T-helper 1 cell treated with Interleukin-12 subunit alpha and Interleukin-12 subunit beta and Interleukin-4 antibody, amounts not matched to agents 30 μg/mL and 1 μg/mL, for 36 hours (primary cell): ENCODE measurements around the gene SURF4.

ENCODE experiments used
- H3K27ac Mint-ChIP-seq: one replicate; pipeline ENCODE4 v1.8.0; 2021; ENCODE audit warnings: mild to moderate bottlenecking, mixed read lengths
- H3K27me3 Mint-ChIP-seq: one replicate; pipeline ENCODE4 v1.8.0; 2021; ENCODE audit warnings: low read depth, mixed read lengths
- H3K36me3 Mint-ChIP-seq: one replicate; pipeline ENCODE4 v1.8.0; 2021; ENCODE audit warnings: low read depth, mixed read lengths
- H3K4me1 Mint-ChIP-seq: one replicate; pipeline ENCODE4 v1.8.0; 2021; ENCODE audit warnings: low read depth, mixed read lengths
- H3K4me3 Mint-ChIP-seq: one replicate; pipeline ENCODE4 v1.8.0; 2021; ENCODE audit warnings: mild to moderate bottlenecking, moderate library complexity, mixed read lengths
- H3K9me3 Mint-ChIP-seq: one replicate; pipeline ENCODE4 v1.8.0; 2021; ENCODE audit warnings: mixed read lengths

The SURF4 gene

GRCh38 chr9:133375724-133376654 is at the start of gene SURF4, which contains the start of gene STKLD1:
SURF4 (minus strand) TSS chr9:133376060; CDS start chr9:133375969, 91 bp downstream.
STKLD1 (plus strand) TSS chr9:133376366; CDS start chr9:133376474, 108 bp downstream.
- no peaks in the 10 kb centered on the region for H3K9me3 Mint-ChIP-seq
- no peaks in the 10 kb centered on the region for H3K27me3 Mint-ChIP-seq
- peak within 1 kb of the TSS; percentile 97 for H3K27ac Mint-ChIP-seq
- H3K36me3 Mint-ChIP-seq: peaks cover 9% of the 10 kb centered on the region
- peaks cover 30% of the 10 kb centered on the region for H3K4me1 Mint-ChIP-seq
- H3K4me3 Mint-ChIP-seq: peak within 1 kb of the TSS; percentile 97

GRCh38 chr9:133425049-133425632 is 49.3 kb upstream of the SURF4 start:
- H3K36me3 Mint-ChIP-seq: no peaks in the 10 kb centered on the region
- no peak overlapping the region for H3K4me3 Mint-ChIP-seq
- no peak overlapping the region for H3K27ac Mint-ChIP-seq
- peaks cover 11% of the 10 kb centered on the region for H3K4me1 Mint-ChIP-seq
- peaks cover 19% of the 10 kb centered on the region for H3K27me3 Mint-ChIP-seq
- no peaks in the 10 kb centered on the region for H3K9me3 Mint-ChIP-seq

GRCh38 chr9:133424187-133424586 is 48.3 kb upstream of the SURF4 start:
- peaks cover 14% of the 10 kb centered on the region for H3K4me1 Mint-ChIP-seq
- no peaks in the 10 kb centered on the region for H3K9me3 Mint-ChIP-seq
- no peaks in the 10 kb centered on the region for H3K36me3 Mint-ChIP-seq
- no peak overlapping the region for H3K4me3 Mint-ChIP-seq
- H3K27ac Mint-ChIP-seq: no peak overlapping the region
- H3K27me3 Mint-ChIP-seq: peaks cover 16% of the 10 kb centered on the region

- no peak overlapping the region for H3K27ac Mint-ChIP-seq
- no peak overlapping the region for H3K4me3 Mint-ChIP-seq
- H3K27me3 Mint-ChIP-seq: peaks cover 16% of the 10 kb centered on the region
- H3K9me3 Mint-ChIP-seq: no peaks in the 10 kb centered on the region
- no peaks in the 10 kb centered on the region for H3K36me3 Mint-ChIP-seq
- peaks cover 23% of the 10 kb centered on the region for H3K4me1 Mint-ChIP-seq
Measured at GRCh38 chr9:133423216-133423615, 47.4 kb upstream of the SURF4 start.

GRCh38 chr9:133421615-133422542 is 46.0 kb upstream of the SURF4 start, which contains the start of gene ADAMTS13:
ADAMTS13 (plus strand) TSS chr9:133422367; CDS start chr9:133422444, 77 bp downstream.
- peaks cover 3% of the 10 kb centered on the region for H3K27me3 Mint-ChIP-seq
- H3K4me1 Mint-ChIP-seq: peaks cover 26% of the 10 kb centered on the region
- H3K4me3 Mint-ChIP-seq: peak within 1 kb of the TSS; percentile 1
- peak within 1 kb of the TSS; percentile 58 for H3K27ac Mint-ChIP-seq
- H3K9me3 Mint-ChIP-seq: no peaks in the 10 kb centered on the region
- H3K36me3 Mint-ChIP-seq: no peaks in the 10 kb centered on the region

GRCh38 chr9:133420392-133420827 is 44.5 kb upstream of the SURF4 start:
- no peaks in the 10 kb centered on the region for H3K36me3 Mint-ChIP-seq
- H3K4me1 Mint-ChIP-seq: peaks cover 38% of the 10 kb centered on the region
- peak overlapping the region; percentile 6 for H3K27ac Mint-ChIP-seq
- H3K27me3 Mint-ChIP-seq: no peaks in the 10 kb centered on the region
- no peaks in the 10 kb centered on the region for H3K9me3 Mint-ChIP-seq
- H3K4me3 Mint-ChIP-seq: no peak overlapping the region

- H3K4me3 Mint-ChIP-seq: peak overlapping the region; percentile 90
- no peaks in the 10 kb centered on the region for H3K9me3 Mint-ChIP-seq
- H3K4me1 Mint-ChIP-seq: peaks cover 44% of the 10 kb centered on the region
Measured at GRCh38 chr9:133419005-133419404, 43.1 kb upstream of the SURF4 start.

GRCh38 chr9:133417541-133418461 is 41.9 kb upstream of the SURF4 start, which contains the start of gene REXO4:
REXO4 (minus strand) TSS chr9:133418010; CDS start chr9:133417844, 166 bp downstream.
- Mint-ChIP-seq H3K36me3 (peaks cover 12% of the 10 kb centered on the region), H3K9me3 (no peaks in the 10 kb centered on the region), H3K4me1 (peaks cover 44% of the 10 kb centered on the region), H3K27ac (peak within 1 kb of the TSS; percentile 94), H3K27me3 (no peaks in the 10 kb centered on the region), H3K4me3 (peak within 1 kb of the TSS; percentile 90)

More at GRCh38 chr9:133419005-133419404, 43.1 kb upstream of the SURF4 start:
- H3K27ac Mint-ChIP-seq: peak overlapping the region; percentile 63
- peaks cover 7% of the 10 kb centered on the region for H3K36me3 Mint-ChIP-seq
- H3K27me3 Mint-ChIP-seq: no peaks in the 10 kb centered on the region

GRCh38 chr9:133415170-133415569 is 39.3 kb upstream of the SURF4 start:
- H3K27ac Mint-ChIP-seq: peak overlapping the region; percentile 1
- peaks cover 24% of the 10 kb centered on the region for H3K36me3 Mint-ChIP-seq
- H3K27me3 Mint-ChIP-seq: no peaks in the 10 kb centered on the region
- H3K4me1 Mint-ChIP-seq: peaks cover 34% of the 10 kb centered on the region
- H3K9me3 Mint-ChIP-seq: no peaks in the 10 kb centered on the region
- no peak overlapping the region for H3K4me3 Mint-ChIP-seq

- no peaks in the 10 kb centered on the region for H3K9me3 Mint-ChIP-seq
- H3K4me3 Mint-ChIP-seq: no peak overlapping the region
- H3K27me3 Mint-ChIP-seq: no peaks in the 10 kb centered on the region
- H3K27ac Mint-ChIP-seq: no peak overlapping the region
- peaks cover 5% of the 10 kb centered on the region for H3K4me1 Mint-ChIP-seq
- peaks cover 38% of the 10 kb centered on the region for H3K36me3 Mint-ChIP-seq
Measured at GRCh38 chr9:133408042-133408441, 32.2 kb upstream of the SURF4 start.

GRCh38 chr9:133406480-133407307 is 30.8 kb upstream of the SURF4 start:
- no peaks in the 10 kb centered on the region for H3K27me3 Mint-ChIP-seq
- no peak overlapping the region for H3K4me3 Mint-ChIP-seq
- peaks cover 5% of the 10 kb centered on the region for H3K4me1 Mint-ChIP-seq
- H3K36me3 Mint-ChIP-seq: peaks cover 32% of the 10 kb centered on the region
- no peaks in the 10 kb centered on the region for H3K9me3 Mint-ChIP-seq
- H3K27ac Mint-ChIP-seq: peak overlapping the region; percentile 50

GRCh38 chr9:133405508-133406438 is 29.9 kb upstream of the SURF4 start:
- peaks cover 5% of the 10 kb centered on the region for H3K4me1 Mint-ChIP-seq
- H3K36me3 Mint-ChIP-seq: peaks cover 31% of the 10 kb centered on the region
- no peak overlapping the region for H3K4me3 Mint-ChIP-seq
- no peaks in the 10 kb centered on the region for H3K9me3 Mint-ChIP-seq
- no peak overlapping the region for H3K27ac Mint-ChIP-seq
- H3K27me3 Mint-ChIP-seq: no peaks in the 10 kb centered on the region
